Stimulated activated CD4-positive, alpha-beta T cell treated with anti-CD3 and anti-CD28 coated beads, Interleukin-4, amount 100 ng/mL, for 48 hours (primary cell): ENCODE data around the gene MESD.

Experiments
- DNase-seq, 2 donors: peaks; one replicate each; pipeline ENCODE4 v3.0.0-alpha.2; 2020; ENCODE audit warnings: low read depth in 2 of 2

Gene MESD

GRCh38 chr15:80937718-80938117, 51.9 kb downstream of the MESD start:
- no peak for DNase-seq

DNA sequence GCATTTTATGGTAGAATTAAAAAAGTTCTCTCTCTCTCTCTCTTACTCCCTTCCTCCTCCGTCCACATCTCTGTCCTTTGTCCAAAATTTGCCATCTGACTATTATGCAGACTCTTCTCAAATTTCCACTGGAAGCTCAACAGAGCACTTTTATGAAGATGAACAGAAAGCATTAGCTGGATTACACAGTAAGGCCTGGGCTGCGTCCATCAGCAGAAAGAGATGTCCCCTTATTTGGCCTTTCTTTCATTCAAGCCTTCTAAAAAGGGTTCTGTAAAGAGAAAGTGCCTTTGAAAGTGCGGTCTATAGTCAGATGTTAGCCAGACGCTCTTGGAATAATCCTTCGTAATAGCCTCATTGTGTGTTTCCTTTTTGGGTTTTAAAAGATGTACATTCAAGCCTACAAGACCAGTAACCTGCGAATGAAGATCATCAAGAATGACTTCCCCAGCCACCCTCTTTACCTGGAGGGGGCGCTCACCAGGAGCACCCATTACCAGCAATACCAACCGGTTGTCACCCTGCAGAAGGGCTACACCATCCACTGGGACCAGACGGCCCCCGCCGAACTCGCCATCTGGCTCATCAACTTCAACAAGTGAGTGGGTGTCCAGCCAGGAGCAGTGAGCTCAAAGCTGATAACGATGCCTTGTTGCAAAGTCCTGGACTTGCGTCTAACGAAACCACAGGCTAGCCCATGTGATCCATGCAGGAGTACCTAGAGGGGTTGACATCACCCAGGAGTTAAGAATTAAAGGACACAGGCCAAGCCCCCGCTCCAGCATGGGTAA, 53.1 kb downstream of the MESD start:
- no peak for DNase-seq

- DNase-seq: no peak
These were observed 54.8 kb downstream of the MESD start for GRCh38 chr15:80934761-80935221.

DNA sequence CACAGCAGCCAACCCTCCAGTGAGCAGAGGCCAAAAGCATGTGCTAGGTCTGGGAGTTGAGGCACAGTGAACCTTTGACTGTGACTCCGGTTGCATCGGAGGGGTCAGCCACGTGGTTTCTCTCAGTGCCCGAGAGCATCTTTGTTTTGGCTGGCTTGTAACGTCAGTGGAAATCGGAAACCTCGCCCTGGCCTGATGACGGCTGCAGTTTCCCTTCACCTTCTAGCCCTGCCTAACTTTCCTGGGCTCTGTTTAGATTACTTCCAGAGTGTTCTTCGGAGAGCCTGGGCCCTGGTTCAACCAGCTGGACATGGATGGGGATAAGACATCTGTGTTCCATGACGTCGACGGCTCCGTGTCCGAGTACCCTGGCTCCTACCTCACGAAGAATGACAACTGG, 56.6 kb downstream of the MESD start:
- no peak for DNase-seq

- DNase-seq: no peak
These were observed 57.2 kb downstream of the MESD start for GRCh38 chr15:80932513-80932815.

DNA sequence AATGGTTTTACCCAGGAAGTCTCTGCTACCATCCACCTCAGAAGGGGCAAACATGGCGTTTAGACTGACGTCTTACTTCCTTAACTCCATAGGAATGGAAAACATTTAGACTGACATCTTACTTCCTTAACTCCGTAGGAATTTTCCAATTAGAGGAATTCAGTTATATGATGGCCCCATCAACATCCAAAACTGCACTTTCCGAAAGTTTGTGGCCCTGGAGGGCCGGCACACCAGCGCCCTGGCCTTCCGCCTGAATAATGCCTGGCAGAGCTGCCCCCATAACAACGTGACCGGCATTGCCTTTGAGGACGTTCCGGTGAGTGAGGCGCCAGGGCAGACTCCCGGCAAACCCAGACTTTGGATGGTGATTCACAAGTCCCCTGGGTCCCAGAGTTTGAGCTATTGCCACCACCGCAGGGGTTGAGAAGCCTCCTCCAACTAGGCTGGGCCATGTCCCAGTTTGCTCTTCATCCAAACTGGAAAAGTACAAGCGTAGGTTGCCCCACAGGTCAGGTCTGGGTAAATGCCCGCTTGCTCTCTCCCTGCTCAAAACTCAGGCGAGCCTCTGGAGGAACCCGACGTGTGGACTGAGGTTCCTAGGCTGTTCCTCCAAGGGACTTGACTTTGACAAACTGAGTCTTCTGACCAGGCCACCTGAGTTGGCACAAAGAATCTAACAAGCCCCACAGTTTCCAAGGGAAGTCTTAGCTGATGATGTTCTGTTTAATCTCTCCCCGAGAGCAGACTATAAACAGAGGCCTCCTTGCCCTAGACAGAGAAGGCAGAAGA, 57.7 kb downstream of the MESD start:
- no peak for DNase-seq

- no peak for DNase-seq
These were observed 58.4 kb downstream of the MESD start for GRCh38 chr15:80931191-80931590.

- no peak for DNase-seq
These were observed 59.9 kb downstream of the MESD start for GRCh38 chr15:80929689-80930088.

GRCh38 chr15:80929225-80929624, 60.4 kb downstream of the MESD start:
- no peak for DNase-seq

GRCh38 chr15:80926126-80926525, 63.5 kb downstream of the MESD start:
- no peak for DNase-seq

- DNase-seq: no peak
These were observed 64.0 kb downstream of the MESD start for GRCh38 chr15:80925597-80926059.

- DNase-seq: no peak
These were observed 65.3 kb downstream of the MESD start for GRCh38 chr15:80924278-80924677.

- no peak for DNase-seq
These were observed 66.0 kb downstream of the MESD start for GRCh38 chr15:80923668-80924067.

DNA sequence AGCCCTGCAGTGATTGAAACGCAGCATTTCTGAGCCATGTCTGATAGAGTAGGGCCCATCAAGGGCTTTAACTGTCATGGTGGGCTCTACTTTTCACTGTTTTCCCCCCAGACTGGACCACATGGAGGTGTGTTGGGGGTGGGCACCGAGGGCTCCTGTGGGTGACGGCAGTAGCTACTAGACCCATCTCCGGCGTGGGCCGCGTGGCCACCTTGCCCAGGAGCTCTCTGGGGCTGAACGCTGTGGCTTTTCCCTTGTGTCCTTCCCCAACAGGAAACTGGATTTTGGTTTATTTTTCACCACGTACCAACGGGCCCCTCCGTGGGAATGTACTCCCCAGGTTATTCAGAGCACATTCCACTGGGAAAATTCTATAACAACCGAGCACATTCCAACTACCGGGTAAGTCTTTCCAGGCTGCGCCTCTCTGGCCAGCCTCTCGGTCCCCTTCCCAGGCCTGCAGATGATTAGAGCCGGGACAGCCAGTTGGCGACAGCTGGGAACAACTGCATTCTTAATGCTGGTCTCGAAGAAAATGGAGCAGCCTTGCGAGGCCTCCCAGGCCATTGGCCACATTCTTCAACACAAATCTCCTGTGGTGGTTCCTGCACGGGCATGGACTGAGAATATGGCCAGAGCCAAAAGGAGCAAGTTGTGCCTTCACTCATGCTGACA, 67.7 kb downstream of the MESD start:
- DNase-seq: no peak

GRCh38 chr15:80920271-80920699, 69.3 kb downstream of the MESD start:
- DNase-seq: no peak

DNA sequence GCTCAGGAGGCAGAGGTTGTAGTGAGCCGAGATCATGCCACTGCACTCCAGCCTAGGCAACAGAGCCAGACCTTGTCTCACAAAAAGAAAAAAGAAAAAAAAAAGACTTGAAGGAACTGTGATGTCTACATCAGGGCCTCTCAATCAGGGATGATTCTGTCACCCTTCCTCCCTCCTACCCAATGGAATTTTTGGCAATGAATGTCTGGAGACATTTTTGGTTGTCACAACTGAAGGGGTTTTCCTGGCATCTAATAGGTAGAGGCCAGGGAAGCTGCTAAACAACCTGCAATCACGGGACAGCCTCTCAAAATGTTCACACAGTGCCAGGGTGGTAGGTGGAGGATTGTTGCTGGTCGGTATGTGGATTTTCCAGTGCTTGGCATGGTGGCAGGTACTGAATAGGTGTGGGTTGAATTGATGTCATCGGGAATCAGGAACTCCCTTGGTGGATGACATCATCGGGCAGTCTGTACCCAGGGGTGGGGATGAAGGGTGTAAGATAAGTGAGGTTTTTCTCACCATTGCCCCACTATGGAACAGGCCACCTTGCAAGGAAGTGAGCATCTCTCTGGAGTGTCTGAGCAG, 71.3 kb downstream of the MESD start:
- DNase-seq: no peak

DNA sequence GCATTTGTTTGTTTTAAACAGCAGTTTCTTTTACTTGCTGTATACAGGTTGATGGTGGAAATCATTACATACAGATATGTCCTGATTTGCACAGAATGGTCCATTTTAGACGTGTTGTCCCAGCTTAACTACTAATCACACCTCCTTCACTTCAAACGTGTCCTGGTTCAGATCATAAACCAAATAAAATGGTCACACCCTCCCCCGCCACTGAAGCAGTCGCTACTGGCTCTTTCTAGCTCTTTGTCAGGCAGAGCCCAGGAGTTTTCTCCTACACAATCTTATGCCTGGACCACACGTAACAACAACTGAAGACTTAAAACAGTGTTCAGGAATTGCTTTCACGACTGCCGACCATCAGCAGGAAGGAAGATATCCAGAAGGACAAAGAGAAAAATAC, 73.6 kb downstream of the MESD start:
- no peak for DNase-seq

GRCh38 chr15:80915472-80915871, 74.1 kb downstream of the MESD start:
- no peak for DNase-seq

GRCh38 chr15:80913541-80913940, 76.1 kb downstream of the MESD start:
- DNase-seq: no peak

DNA sequence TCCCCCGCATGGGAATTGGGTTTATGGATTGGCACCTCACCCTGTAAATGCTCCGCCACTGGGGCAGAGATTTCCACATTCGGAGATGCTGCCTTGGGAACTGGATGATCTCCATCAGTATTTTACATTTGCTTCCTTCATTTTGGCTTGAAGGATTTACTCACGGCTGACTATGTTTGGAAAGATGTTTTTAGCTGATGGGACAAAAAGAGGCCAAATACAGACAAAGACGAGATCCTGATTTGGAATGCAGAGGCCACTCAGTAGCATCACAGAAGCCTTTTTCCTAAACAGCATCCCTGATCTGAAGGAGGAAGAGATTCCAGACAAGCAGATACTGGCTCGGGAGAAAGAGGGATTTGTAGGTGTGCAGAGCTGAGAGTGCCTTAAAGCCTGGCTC, 76.9 kb downstream of the MESD start:
- no peak for DNase-seq

- no peak for DNase-seq
These were observed 77.8 kb downstream of the MESD start for GRCh38 chr15:80911821-80912220.

DNA sequence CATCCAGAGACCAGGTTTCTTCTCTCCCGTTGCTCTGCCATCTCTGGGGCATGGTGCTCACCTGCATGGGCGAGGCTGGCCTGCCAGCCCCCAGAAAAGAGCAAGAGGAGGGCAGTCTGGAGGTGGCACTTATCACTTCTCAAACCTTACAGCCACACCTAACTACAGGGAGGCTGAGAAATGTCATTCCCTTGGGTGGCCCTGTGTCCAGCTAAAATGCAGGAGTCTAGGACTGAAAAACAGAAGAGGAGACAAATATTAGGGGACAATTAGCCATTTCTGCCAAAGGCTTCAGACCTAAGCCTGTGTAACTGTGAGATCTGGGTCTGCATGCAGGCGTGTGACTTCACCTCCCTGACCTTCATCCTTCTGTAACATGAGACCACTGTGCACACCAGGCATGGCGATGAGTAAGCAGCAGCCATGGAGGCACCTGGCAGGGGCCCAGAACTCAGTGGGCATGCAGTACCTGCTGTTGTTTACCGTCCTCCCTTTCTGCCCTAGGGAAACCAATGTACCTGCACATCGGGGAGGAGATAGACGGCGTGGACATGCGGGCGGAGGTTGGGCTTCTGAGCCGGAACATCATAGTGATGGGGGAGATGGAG, 83.4 kb downstream of the MESD start:
- no peak for DNase-seq
